A549 (cell line): ENCODE results near the gene TMPRSS4. TPM values are rescaled to one million over a fixed set of nuclear protein-coding genes. Genes with fewer than 3 reads are reported as not detected.

Source experiments
- ATAC-seq, 2 experiments: fragments of 200-7000 bp in 1 of 2; fragments of >200 bp in 1 of 2; cut with Nextera tagmentation in 1 of 2; cut with Tn5 transposase in 1 of 2; 3 replicates each; pipeline versions ENCODE4 v1.8.0 to v1.9.1; 2018 to 2020; ENCODE audit warnings: mild to moderate bottlenecking in 1 of 2, moderate library complexity in 1 of 2
- CTCF ChIA-PET: fragments of 300-600 bp; sonication (Branson Sonifier 250); formaldehyde crosslinking; extraction: SDS; loops from one replicate; lab custom pipeline; 2021; ENCODE audit warnings: antibody characterized with exemption, inconsistent platforms; lab: Yijun Ruan, JAX
- POLR2A ChIA-PET: fragments of 350-600 bp; formaldehyde crosslinking; extraction: SDS; loops from one replicate; lab custom pipeline; 2021; ENCODE audit warnings: antibody characterized with exemption, inconsistent platforms; lab: Yijun Ruan, JAX
- DNase-seq, 2 experiments: peaks; one replicate each; pipeline versions ENCODE4 v3.0.0 to v3.0.0-alpha.2; 2011 to 2016; ENCODE audit warnings: low read depth in 1 of 2, low spot score in 1 of 2
- FAIRE-seq: peaks from 2 replicates; lab custom pipeline; 2011; peaks lifted over from hg19 to GRCh38; lab: Jason Lieb, UNC
- H3K27ac ChIP-seq, 2 experiments: fragments of >200 bp; sonication (Bioruptor Twin); formaldehyde crosslinking; 3 replicates each; pipeline ENCODE4 v1.5.1; 2016 to 2017
- H3K4me1 ChIP-seq: fragments of >200 bp; sonication (Bioruptor Twin); formaldehyde crosslinking; 3 replicates; pipeline ENCODE4 v1.6.1; 2016
- H3K4me2 ChIP-seq: fragments of >200 bp; sonication (Bioruptor Twin); formaldehyde crosslinking; 3 replicates; pipeline ENCODE4 v1.6.1; 2016
- H3K4me3 ChIP-seq: fragments of >200 bp; sonication (Bioruptor Twin); formaldehyde crosslinking; 3 replicates; pipeline ENCODE4 v1.5.1; 2016
- H3K9me3 ChIP-seq: fragments of >200 bp; sonication (Bioruptor Twin); formaldehyde crosslinking; 3 replicates; pipeline ENCODE4 v1.6.1; 2016
- ATOH8 ChIP-seq: fragments of 250-450 bp; sonication (Bioruptor Pico); IDR thresholded peaks from 2 replicates; pipeline ENCODE4 v1.5.0; 2020; ENCODE audit warnings: low read depth, mild to moderate bottlenecking, moderate library complexity
- CBX2 ChIP-seq: fragments of 200-600 bp; sonication (generic); IDR thresholded peaks from 2 replicates; pipeline ENCODE4 v1.6.1; 2016; ENCODE audit warnings: low read depth, mild to moderate bottlenecking, borderline replicate concordance
- CEBPB ChIP-seq, 2 experiments: fragments of >200 bp in 1 of 2; sonication (Bioruptor Twin) in 1 of 2; formaldehyde crosslinking in 1 of 2; IDR thresholded peaks; 2 replicates each; pipeline ENCODE4 v1.6.1; 2012 to 2016
- EHF ChIP-seq: fragments of 250-450 bp; sonication (Bioruptor Pico); IDR thresholded peaks from 2 replicates; pipeline ENCODE4 v1.5.0; 2020; ENCODE audit warnings: mild to moderate bottlenecking
- EHMT2 ChIP-seq: fragments of 200-600 bp; sonication (generic); IDR thresholded peaks from 2 replicates; pipeline ENCODE4 v1.6.1; 2016; ENCODE audit warnings: antibody characterized with exemption, low read depth, mild to moderate bottlenecking, moderate library complexity
- FOXS1 ChIP-seq: fragments of 250-450 bp; sonication (Bioruptor Pico); IDR thresholded peaks from 2 replicates; pipeline ENCODE4 v1.5.0; 2020; ENCODE audit warnings: mild to moderate bottlenecking, moderate library complexity
- GATA3 ChIP-seq: IDR thresholded peaks from 2 replicates; pipeline ENCODE4 v1.6.1; 2012; ENCODE audit warnings: borderline replicate concordance
- HES2 ChIP-seq: fragments of >200 bp; sonication (Bioruptor Twin); formaldehyde crosslinking; IDR thresholded peaks from 2 replicates; pipeline ENCODE4 v1.6.1; 2016
- HOXA7 ChIP-seq: fragments of 250-450 bp; sonication (Bioruptor Pico); IDR thresholded peaks from 2 replicates; pipeline ENCODE4 v1.5.0; 2020; ENCODE audit warnings: mild to moderate bottlenecking, moderate library complexity
- MAZ ChIP-seq: fragments of 150-350 bp; IDR thresholded peaks from 2 replicates; pipeline ENCODE4 v1.6.1; 2014; ENCODE audit warnings: antibody characterized with exemption, low read depth, low read length, borderline replicate concordance
- MYC ChIP-seq: IDR thresholded peaks from 2 replicates; pipeline ENCODE4 v1.6.1; 2012; ENCODE audit warnings: mild to moderate bottlenecking, inconsistent platforms, low read length, improper control_type of control experiment, borderline replicate concordance
- PHF8 ChIP-seq: fragments of 200-600 bp; sonication (generic); IDR thresholded peaks from 2 replicates; pipeline ENCODE4 v1.6.1; 2016; ENCODE audit warnings: low read depth, mild to moderate bottlenecking, antibody characterized with exemption, moderate library complexity, borderline replicate concordance
- RARB ChIP-seq: fragments of 250-450 bp; sonication (Bioruptor Pico); IDR thresholded peaks from 2 replicates; pipeline ENCODE4 v1.8.0; 2021; ENCODE audit warnings: mild to moderate bottlenecking, moderate library complexity
- RCOR1 ChIP-seq: fragments of 150-350 bp; IDR thresholded peaks from 2 replicates; pipeline ENCODE4 v1.6.1; 2014; ENCODE audit warnings: antibody characterized with exemption, low read length, low read depth
- SMC3 ChIP-seq: fragments of >200 bp; sonication (Bioruptor Twin); formaldehyde crosslinking; IDR thresholded peaks from 3 replicates; pipeline ENCODE4 v1.6.1; 2018; ENCODE audit warnings: inconsistent platforms
- SREBF2 ChIP-seq: fragments of 450-650 bp; IDR thresholded peaks from 2 replicates; pipeline ENCODE4 v1.6.1; 2014; ENCODE audit warnings: mild to moderate bottlenecking, moderate library complexity
- TFCP2L1 ChIP-seq: fragments of 250-450 bp; sonication (Bioruptor Pico); IDR thresholded peaks from 2 replicates; pipeline ENCODE4 v1.5.0; 2021; ENCODE audit warnings: mild to moderate bottlenecking
- ZC3H11A ChIP-seq: fragments of 450-650 bp; IDR thresholded peaks from 2 replicates; pipeline ENCODE4 v1.6.1; 2014; ENCODE audit warnings: antibody characterized with exemption, mild to moderate bottlenecking
- ZFP36 ChIP-seq: fragments of 450-650 bp; IDR thresholded peaks from 2 replicates; pipeline ENCODE4 v1.6.1; 2014; ENCODE audit warnings: borderline replicate concordance; ENCODE audit not compliant: partially characterized antibody
- WGBS: methylation state at CpG from one replicate; pipeline ENCODE4 v1.1.6; 2017; ENCODE audit errors: missing lambda C conversion rate; 5-methylcytosine and 5-hydroxymethylcytosine counted together
- polyA plus RNA-seq, 4 experiments: library from polyadenylated mRNA; depleted of rRNA in 3 of 4; stranded (reverse); fragments of >200 nt; fragmentation: RNase III in 1 of 4; extraction: RNeasy Plus Mini Kit Qiagen cat#74134 plus additional on column Dnase treatment in 1 of 4; gene quantifications; 2 replicates in 3 of 4; 3 replicates in 1 of 4; pipeline ENCODE4 v1.2.3, GENCODE V29; 2011 to 2017
- TF ChIP-seq, protein P1 (sequence below): fragments of 450-650 bp; IDR thresholded peaks from 2 replicates; pipeline ENCODE4 v1.6.1; 2014; ENCODE audit warnings: antibody characterized with exemption
- TF ChIP-seq, protein P2 (sequence below): IDR thresholded peaks from 2 replicates; pipeline ENCODE4 v1.6.1; 2012; ENCODE audit warnings: low read depth, borderline replicate concordance

TMPRSS4 gene
- polyA plus RNA-seq, 2 of the 4 experiments (the other 2 are of a cell fraction) = not detected

- DNase-seq = no peak
Observed at GRCh38 chr11:118102721-118103261, 25.9 kb downstream of the TMPRSS4 start.

GRCh38 chr11:118104491-118104890, 27.6 kb downstream of the TMPRSS4 start:
- no peak for TF ChIP-seq RARB (CRISPR knock-in tag)
- TF ChIP-seq, protein P1, sequence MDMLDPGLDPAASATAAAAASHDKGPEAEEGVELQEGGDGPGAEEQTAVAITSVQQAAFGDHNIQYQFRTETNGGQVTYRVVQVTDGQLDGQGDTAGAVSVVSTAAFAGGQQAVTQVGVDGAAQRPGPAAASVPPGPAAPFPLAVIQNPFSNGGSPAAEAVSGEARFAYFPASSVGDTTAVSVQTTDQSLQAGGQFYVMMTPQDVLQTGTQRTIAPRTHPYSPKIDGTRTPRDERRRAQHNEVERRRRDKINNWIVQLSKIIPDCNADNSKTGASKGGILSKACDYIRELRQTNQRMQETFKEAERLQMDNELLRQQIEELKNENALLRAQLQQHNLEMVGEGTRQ = no peak
- no peak for TF ChIP-seq SMC3
- no peak for TF ChIP-seq ZFP36
- TF ChIP-seq EHMT2 = no peak
- 52% methylated on average over 6 of the region's 6 CpGs for WGBS
- DNase-seq (no peak), FAIRE-seq (no peak), ATAC-seq (no peak)
- ChIA-PET POLR2A (no interaction called here), CTCF (no interaction called here)
- H3K4me2 ChIP-seq = no peak overlapping the region
- H3K4me3 ChIP-seq = no peak overlapping the region
- no peaks in the 10 kb centered on the region for H3K9me3 ChIP-seq
- no peaks in the 10 kb centered on the region for H3K4me1 ChIP-seq
- H3K27ac ChIP-seq = no peak overlapping the region

More at GRCh38 chr11:118102721-118103261, 25.9 kb downstream of the TMPRSS4 start:
- WGBS = 66% methylated on average over 12 of the region's 13 CpGs
- ChIA-PET POLR2A (no interaction called here), CTCF (interaction anchor here (1.3 kb wide), 1 partner anchor 11 kb away, joined by 4 read pairs; no protein-coding TSS in a partner anchor)
- H3K4me2 ChIP-seq = no peak overlapping the region
- no peak overlapping the region for H3K27ac ChIP-seq
- no peaks in the 10 kb centered on the region for H3K9me3 ChIP-seq
- TF ChIP-seq MAZ = no peak
- TF ChIP-seq PHF8 = no peak
- TF ChIP-seq, protein P1 = no peak
- no peaks in the 10 kb centered on the region for H3K4me1 ChIP-seq
- no peak for FAIRE-seq
- no peak for ATAC-seq
- H3K4me3 ChIP-seq = no peak overlapping the region

DNA sequence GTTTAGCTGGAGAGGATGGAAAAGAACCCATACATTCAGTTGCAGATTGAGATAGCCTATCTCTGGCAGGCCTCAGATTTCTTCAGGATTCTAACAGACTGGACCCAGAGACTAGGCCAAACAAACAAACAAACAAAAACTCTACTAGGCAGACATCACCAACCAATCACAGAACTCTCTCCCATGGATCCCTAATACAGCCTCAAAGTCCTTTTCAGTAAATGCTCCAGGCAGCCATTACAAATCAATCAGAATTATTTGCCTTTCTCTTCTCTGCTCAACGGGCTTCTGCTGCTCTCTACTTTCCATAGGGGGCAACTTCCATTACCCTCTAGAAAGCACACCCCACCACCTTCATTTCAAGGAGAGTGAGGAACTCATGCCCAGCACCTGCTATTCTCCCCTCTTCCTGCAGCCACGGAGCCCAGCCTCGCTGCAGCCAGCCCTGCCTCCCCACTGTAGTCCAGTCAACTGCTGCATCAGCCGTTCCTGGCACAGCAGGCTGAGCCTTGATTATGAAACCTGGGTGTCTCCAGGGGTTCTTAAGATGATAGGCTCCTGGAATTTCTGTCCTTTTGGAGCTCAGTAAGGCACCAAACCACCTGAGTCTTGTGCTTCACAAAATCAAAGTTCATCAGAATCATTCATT, 28.9 kb downstream of the TMPRSS4 start:
- H3K27ac ChIP-seq = no peak overlapping the region
- no peak for TF ChIP-seq HES2
- TF ChIP-seq ZC3H11A = no peak
- no peak for TF ChIP-seq CBX2
- no peak for TF ChIP-seq RCOR1
- no peak for TF ChIP-seq SREBF2
- no peak for TF ChIP-seq CEBPB (IDR thresholded peaks at IDR 0.05)
- TF ChIP-seq, protein P2, sequence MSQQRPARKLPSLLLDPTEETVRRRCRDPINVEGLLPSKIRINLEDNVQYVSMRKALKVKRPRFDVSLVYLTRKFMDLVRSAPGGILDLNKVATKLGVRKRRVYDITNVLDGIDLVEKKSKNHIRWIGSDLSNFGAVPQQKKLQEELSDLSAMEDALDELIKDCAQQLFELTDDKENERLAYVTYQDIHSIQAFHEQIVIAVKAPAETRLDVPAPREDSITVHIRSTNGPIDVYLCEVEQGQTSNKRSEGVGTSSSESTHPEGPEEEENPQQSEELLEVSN = no peak
- no peak for TF ChIP-seq MYC
- TF ChIP-seq GATA3 = no peak
- no peak for TF ChIP-seq FOXS1 (CRISPR knock-in tag)
- TF ChIP-seq EHF (CRISPR knock-in tag) = no peak
- TF ChIP-seq ATOH8 (CRISPR knock-in tag) = no peak
- TF ChIP-seq HOXA7 = no peak
- TF ChIP-seq TFCP2L1 = no peak
- no peak for FAIRE-seq

More for the DNA sequence above, 28.9 kb downstream of the TMPRSS4 start:
- Histone ChIP-seq H3K4me2 (no peak overlapping the region), H3K9me3 (no peaks in the 10 kb centered on the region), H3K4me3 (no peak overlapping the region), H3K4me1 (no peaks in the 10 kb centered on the region)
- ChIA-PET CTCF (no interaction called here), POLR2A (no interaction called here)
- ATAC-seq = no peak
- 75% methylated on average over 4 of the region's 4 CpGs for WGBS
- no peak for DNase-seq
